ENCODE results near the gene CTSE.

DNA sequence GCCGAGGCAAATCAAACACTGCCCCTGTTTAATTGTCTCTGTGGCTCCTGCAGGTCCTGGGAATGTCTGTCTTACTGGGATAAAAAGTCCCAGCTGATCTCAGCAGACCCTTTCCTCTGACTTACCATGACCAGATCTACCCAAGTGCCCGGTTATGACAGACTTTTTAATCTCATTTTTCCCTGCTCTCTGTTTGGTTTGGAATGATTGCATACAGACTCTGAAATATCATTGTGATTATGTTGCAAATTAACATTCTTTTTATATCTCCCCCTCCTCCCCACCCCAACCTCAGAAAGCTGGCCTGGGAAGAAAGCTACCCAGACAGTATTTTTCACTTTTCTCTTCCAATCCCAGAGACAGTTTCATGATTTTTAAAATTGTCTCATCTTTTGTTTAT, 36.8 kb downstream of the CTSE start:
- TF ChIP-seq CTCF (IDR thresholded peaks at IDR 0.05) (no peak), POLR2A (IDR thresholded peaks at IDR 0.05) (no peak), EP300 (IDR thresholded peaks at IDR 0.05) (no peak)

All from tibial nerve (tissue), 4 donors.